Glutamatergic neuron (in vitro differentiated cells): Measurements from ENCODE around the gene ATG101. TPM values are rescaled to one million over a fixed set of nuclear protein-coding genes. Genes with fewer than 3 reads are reported as not detected.
A peak's percentile ranks its signal among the peaks of the same experiment; 100 is the strongest.

Experiments
- DNase-seq: peaks from one replicate; pipeline ENCODE4 v3.0.0; 2022
- H3K27ac Mint-ChIP-seq: one replicate; pipeline ENCODE4 v1.8.0; 2020; ENCODE audit warnings: mild to moderate bottlenecking, mixed read lengths, inconsistent platforms; ENCODE audit not compliant: unreplicated experiment
- H3K27me3 Mint-ChIP-seq: one replicate; pipeline ENCODE4 v1.8.0; 2020; ENCODE audit warnings: mild to moderate bottlenecking, moderate library complexity, mixed read lengths, inconsistent platforms; ENCODE audit not compliant: unreplicated experiment
- H3K36me3 Mint-ChIP-seq: one replicate; pipeline ENCODE4 v1.8.0; 2020; ENCODE audit warnings: mild to moderate bottlenecking, mixed read lengths, inconsistent platforms; ENCODE audit not compliant: unreplicated experiment
- H3K4me1 Mint-ChIP-seq: one replicate; pipeline ENCODE4 v1.8.0; 2020; ENCODE audit warnings: mild to moderate bottlenecking, low read depth, mixed read lengths, inconsistent platforms; ENCODE audit not compliant: unreplicated experiment
- H3K4me3 Mint-ChIP-seq: one replicate; pipeline ENCODE4 v1.8.0; 2020; ENCODE audit warnings: mild to moderate bottlenecking, mixed read lengths, inconsistent platforms; ENCODE audit not compliant: unreplicated experiment
- H3K9me3 Mint-ChIP-seq: one replicate; pipeline ENCODE4 v1.8.0; 2020; ENCODE audit warnings: mild to moderate bottlenecking, moderate library complexity, mixed read lengths, inconsistent platforms; ENCODE audit not compliant: unreplicated experiment
- CTCF ChIP-seq: fragments of 200-600 bp; sonication (generic); IDR thresholded peaks from one replicate; pipeline ENCODE4 v1.5.0; 2021; ENCODE audit not compliant: partially characterized antibody, unreplicated experiment
- total RNA-seq: library from RNA; stranded (reverse); fragmentation: NEBNext Ultra II Directional; extraction: Animal tissue kit (Norgen Biotek cat#: 25700); gene quantifications from one replicate; pipeline ENCODE4 v1.2.1, GENCODE V29; 2021; ENCODE audit not compliant: unreplicated experiment

The ATG101 gene
- total RNA-seq, 1 donor from 2014 or later = 26.2 TPM

- Mint-ChIP-seq H3K27ac (peak overlapping the region; percentile 71), H3K4me3 (peak overlapping the region; percentile 76), H3K9me3 (peaks cover 4% of the 10 kb centered on the region), H3K4me1 (peaks cover 23% of the 10 kb centered on the region), H3K27me3 (peaks cover 8% of the 10 kb centered on the region), H3K36me3 (no peaks in the 10 kb centered on the region)
- DNase-seq = peak; percentile 46
- no peak for TF ChIP-seq CTCF
These were observed 12.4 kb downstream of the ATG101 start for GRCh38 chr12:52082026-52082668.

GRCh38 chr12:52082669-52082987 is 12.8 kb downstream of the ATG101 start:
- peaks cover 4% of the 10 kb centered on the region for H3K9me3 Mint-ChIP-seq
- no peak overlapping the region for H3K4me3 Mint-ChIP-seq
- no peak for DNase-seq
- no peaks in the 10 kb centered on the region for H3K36me3 Mint-ChIP-seq
- TF ChIP-seq CTCF = no peak
- no peak overlapping the region for H3K27ac Mint-ChIP-seq
- peaks cover 27% of the 10 kb centered on the region for H3K4me1 Mint-ChIP-seq
- H3K27me3 Mint-ChIP-seq = peaks cover 8% of the 10 kb centered on the region

- H3K36me3 Mint-ChIP-seq = no peaks in the 10 kb centered on the region
- peak overlapping the region; percentile 23 for H3K27ac Mint-ChIP-seq
- peaks cover 30% of the 10 kb centered on the region for H3K4me1 Mint-ChIP-seq
- peak overlapping the region; percentile 21 for H3K4me3 Mint-ChIP-seq
- peaks cover 4% of the 10 kb centered on the region for H3K9me3 Mint-ChIP-seq
- TF ChIP-seq CTCF = peak; percentile 95
- peaks cover 10% of the 10 kb centered on the region for H3K27me3 Mint-ChIP-seq
- DNase-seq = peak; percentile 77
These were observed 13.3 kb downstream of the ATG101 start for GRCh38 chr12:52082988-52083637.

- Mint-ChIP-seq H3K9me3 (peaks cover 4% of the 10 kb centered on the region), H3K27me3 (peaks cover 10% of the 10 kb centered on the region), H3K4me1 (peaks cover 33% of the 10 kb centered on the region), H3K36me3 (no peaks in the 10 kb centered on the region), H3K4me3 (peak overlapping the region; percentile 21), H3K27ac (no peak overlapping the region)
- TF ChIP-seq CTCF = peak; percentile 42
- DNase-seq = no peak
These were observed 13.8 kb downstream of the ATG101 start for GRCh38 chr12:52083638-52083996.

- TF ChIP-seq CTCF = no peak
- Mint-ChIP-seq H3K27ac (no peak overlapping the region), H3K4me1 (peaks cover 35% of the 10 kb centered on the region), H3K27me3 (peaks cover 10% of the 10 kb centered on the region), H3K4me3 (no peak overlapping the region), H3K9me3 (peaks cover 4% of the 10 kb centered on the region), H3K36me3 (no peaks in the 10 kb centered on the region)
- no peak for DNase-seq
These were observed 14.9 kb downstream of the ATG101 start for GRCh38 chr12:52084491-52085231.
